Adrenal gland (tissue), 12 donors: Measurements from ENCODE around the gene GTF2F1. TPM values are rescaled to one million over a fixed set of nuclear protein-coding genes. Genes with fewer than 3 reads are reported as not detected.

Source experiments
- DNase-seq, 7 donors: peaks; one replicate each; pipeline ENCODE4 v3.0.0-alpha.2; 2019 to 2020
- H3K27ac ChIP-seq, 5 donors: fragments of 200-600 bp; sonication (generic) in 4 of 5; 1 replicate in 3 of 5; 2 replicates in 2 of 5; pipeline versions ENCODE4 v1.5.1 to v1.8.0; 2016 to 2020; ENCODE audit warnings: mild to moderate bottlenecking in 1 of 5
- H3K27me3 ChIP-seq: fragments of 200-600 bp; 2 replicates; pipeline ENCODE4 v1.8.0; 2021
- H3K36me3 ChIP-seq, 2 donors: fragments of 200-600 bp; replicated peaks in 1 of 2; 1 replicate in 1 of 2; 2 replicates in 1 of 2; pipeline versions ENCODE4 v1.5.1 to v1.8.0; 2018 to 2022
- H3K4me1 ChIP-seq, 2 donors: fragments of 200-600 bp; replicated peaks in 1 of 2; 1 replicate in 1 of 2; 2 replicates in 1 of 2; pipeline versions ENCODE4 v1.5.1 to v1.8.0; 2018 to 2021
- H3K4me3 ChIP-seq, 4 donors: fragments of 200-600 bp; sonication (generic) in 3 of 4; one replicate each; pipeline ENCODE4 v1.5.1; 2016 to 2018
- H3K9me3 ChIP-seq, 3 donors: fragments of 200-600 bp; sonication (generic) in 1 of 3; replicated peaks in 1 of 3; 1 replicate in 2 of 3; 2 replicates in 1 of 3; pipeline versions ENCODE4 v1.5.1 to v1.8.0; 2016 to 2021
- CTCF ChIP-seq, 6 experiments: fragments of 450-650 bp in 4 of 6; fragments of 200-600 bp in 2 of 6; sonication (generic) in 1 of 6; IDR thresholded peaks; 1 replicate in 5 of 6; 2 replicates in 1 of 6; pipeline versions ENCODE4 v1.5.1 to v1.8.0; 2016 to 2021; ENCODE audit warnings: antibody characterized with exemption in 6 of 6, mild to moderate bottlenecking in 2 of 6, moderate library complexity in 1 of 6
- POLR2A ChIP-seq, 2 donors: fragments of 450-650 bp; IDR thresholded peaks; one replicate each; pipeline ENCODE4 v1.6.1; 2017; ENCODE audit warnings: antibody characterized with exemption in 2 of 2, mild to moderate bottlenecking in 2 of 2, moderate library complexity in 1 of 2
- WGBS, 4 donors: extraction: QIAGEN DNeasy Blood & Tissue Kit in 2 of 4; methylation state at CpG; one replicate each; pipeline versions ENCODE4 v1.1.5 to v1.1.7; 2013 to 2017; 5-methylcytosine and 5-hydroxymethylcytosine counted together
- intact Hi-C, 2 donors: fragments of 100-400 bp; cut with DNase I; formaldehyde crosslinking; loops; one replicate each; pipeline versions ENCODE4 v1.14.1 to v1.15.0; 2022 to 2023
- polyA plus RNA-seq, 3 donors: library from polyadenylated mRNA; stranded (reverse); fragments of 200-250 nt in 2 of 3; fragments of 350-450 nt in 1 of 3; fragmentation: Illumina TruSeq in 1 of 3; extraction: RNeasy Lipid Tissue Mini Kit (QIAGEN cat#74804) in 1 of 3; gene quantifications; one replicate each; pipeline ENCODE4 v1.2.3, GENCODE V29; 2013 to 2014
- total RNA-seq, 9 donors: library from RNA; depleted of rRNA in 4 of 9; stranded (reverse); fragments of >200 nt in 4 of 9; fragments of 120-200 nt in 1 of 9; fragmentation: NEBNext Ultra II Directional in 1 of 9; extraction: Animal tissue kit (Norgen Biotek cat#: 25700) in 1 of 9; gene quantifications; one replicate each; pipeline versions ENCODE4 v1.1.0 to v1.2.4, GENCODE V29; 2013 to 2023
- donor health status: healthy with polysubstance abuse.
- donor health status: Bipolar disorder and iron deficiency.
- donor health status: DM: yes; HTN: yes; CAD: no.
- donor health status: DM: no; HTN: no; CAD: no.
- donor health status: DM: no; HTN: no; CAD: no.
- donor health status: DM: yes; HTN: yes; CAD: no.

Gene GTF2F1
- total and polyA plus RNA-seq, 12 donors, result 29.0 to 79.1 (median 53.8) TPM

DNA sequence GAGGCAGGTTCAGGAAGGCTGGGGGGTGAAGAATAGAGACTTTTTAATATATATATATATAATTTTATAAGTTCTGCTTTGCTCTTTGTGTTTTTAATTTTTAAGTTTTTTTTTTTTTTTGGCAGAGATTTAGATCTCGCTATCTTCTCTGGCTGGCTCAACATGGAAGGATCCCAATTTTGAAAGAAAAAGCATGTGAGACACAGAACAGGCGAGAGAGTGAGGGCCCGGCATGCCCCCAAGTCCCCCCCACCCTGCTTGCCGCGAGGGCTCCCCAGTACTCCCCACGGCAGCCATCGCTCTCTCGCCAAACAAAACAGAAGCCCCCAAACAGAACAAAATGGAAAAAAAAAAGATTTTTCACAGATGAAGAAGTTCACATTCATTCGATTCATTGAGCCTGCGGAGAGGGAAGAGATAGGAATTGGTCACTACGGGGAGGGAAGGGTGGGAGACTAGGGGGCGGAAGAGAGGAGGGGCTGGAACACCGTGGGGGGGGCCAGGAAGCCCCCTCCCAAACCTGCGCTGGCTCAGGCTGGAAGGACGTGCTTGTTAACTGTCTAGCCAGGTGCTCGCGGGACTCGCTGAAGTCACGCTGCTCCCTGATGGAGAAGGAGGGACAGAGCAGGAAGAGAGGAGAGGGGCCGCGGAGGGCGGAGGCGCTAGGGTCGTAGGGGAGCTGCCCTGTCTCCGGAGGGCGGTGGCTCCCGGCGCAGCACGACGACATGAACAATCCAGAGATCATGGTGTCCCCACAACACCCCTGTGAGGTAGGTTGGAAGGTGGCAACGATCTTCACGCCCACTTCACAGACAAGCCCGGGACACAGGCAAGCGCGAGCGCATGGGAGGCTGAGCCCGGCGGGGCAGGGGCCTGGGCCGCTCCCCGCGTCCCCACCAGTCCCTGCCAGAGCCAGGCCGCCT, 21.0 kb upstream of the GTF2F1 start:
- no peaks in the 10 kb centered on the region for H3K27me3 ChIP-seq
- WGBS, 4 donors, result 74 to 79% (median 77%) methylated on average over 42 of the region's 42 CpGs
- no peak overlapping the region for H3K4me3 ChIP-seq
- peak overlapping the region in 1 of 5 donors; percentile 30 for H3K27ac ChIP-seq
- intact Hi-C loops, result no loop called here
- H3K9me3 ChIP-seq, result no peaks in the 10 kb centered on the region
- no peak for TF ChIP-seq POLR2A (IDR thresholded peaks at IDR 0.05)
- no peak for TF ChIP-seq CTCF (IDR thresholded peaks at IDR 0.05)
- peaks cover 0 to 10% of the 10 kb centered on the region in 2 donors for H3K4me1 ChIP-seq
- peaks cover 0 to 50% of the 10 kb centered on the region in 2 donors for H3K36me3 ChIP-seq
- DNase-seq, result no peak

- intact Hi-C loops, result no loop called here
These were observed 20.3 kb upstream of the GTF2F1 start for GRCh38 chr19:6413291-6413690.

DNA sequence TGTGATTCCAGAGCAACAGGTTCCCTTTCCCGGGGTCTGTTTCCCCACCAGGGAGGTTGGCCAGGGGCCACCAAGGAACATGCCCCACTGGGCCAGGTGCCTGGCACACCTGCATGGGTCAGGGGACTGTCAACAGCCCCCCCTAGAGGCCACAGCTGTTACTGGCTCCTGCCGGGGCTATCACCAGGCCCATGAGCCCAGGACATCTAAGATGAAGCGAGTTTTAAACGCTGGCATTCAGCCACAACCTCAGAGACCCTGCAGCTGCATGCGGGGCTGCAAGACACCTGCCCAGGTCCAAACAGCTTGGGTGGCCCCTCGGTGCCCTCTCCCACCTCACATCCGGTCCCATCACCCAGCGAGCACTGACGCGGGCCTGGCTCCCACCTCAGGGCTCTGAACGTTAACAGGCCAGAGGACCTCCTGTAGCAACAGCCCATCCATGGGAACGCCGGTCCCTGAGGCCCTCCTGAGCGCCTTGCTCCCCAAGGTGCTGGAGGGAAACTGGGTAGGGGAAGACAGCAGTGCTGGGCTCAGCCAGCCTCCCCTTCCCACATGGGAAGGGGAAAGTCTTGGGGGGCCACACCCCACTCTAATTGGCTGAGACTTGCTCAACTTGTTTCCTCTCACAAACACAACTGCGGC, 19.6 kb upstream of the GTF2F1 start:
- no peaks in the 10 kb centered on the region for H3K9me3 ChIP-seq
- peaks cover 0 to 36% of the 10 kb centered on the region in 2 donors for H3K36me3 ChIP-seq
- peak in 2 of 7 donors; percentile 27 to 58 for DNase-seq
- no peaks in the 10 kb centered on the region for H3K27me3 ChIP-seq
- H3K27ac ChIP-seq, result peak overlapping the region in 2 of 5 donors; percentile 50 to 73
- H3K4me3 ChIP-seq, result no peak overlapping the region
- WGBS, 4 donors, result 41 to 67% (median 53%) methylated on average over 9 to 15 of the region's 15 CpGs
- no peaks in the 10 kb centered on the region for H3K4me1 ChIP-seq
- intact Hi-C loops, result no loop called here
- TF ChIP-seq CTCF (IDR thresholded peaks at IDR 0.05), result peak in 5 of 6 experiments; percentile 8 to 41 (median 27)
- TF ChIP-seq POLR2A (IDR thresholded peaks at IDR 0.05), result no peak

More at GRCh38 chr19:6413291-6413690, 20.3 kb upstream of the GTF2F1 start:
- H3K9me3 ChIP-seq, result no peaks in the 10 kb centered on the region
- WGBS, 4 donors, result 63 to 72% (median 67%) methylated on average over 10 of the region's 10 CpGs
- no peaks in the 10 kb centered on the region for H3K27me3 ChIP-seq
- H3K4me3 ChIP-seq, result no peak overlapping the region
- peaks cover 0 to 5% of the 10 kb centered on the region in 2 donors for H3K4me1 ChIP-seq
- peak overlapping the region in 2 of 5 donors; percentile 5 to 24 for H3K27ac ChIP-seq
- no peak for DNase-seq
- peaks cover 0 to 44% of the 10 kb centered on the region in 2 donors for H3K36me3 ChIP-seq
- TF ChIP-seq CTCF (IDR thresholded peaks at IDR 0.05), result no peak
- TF ChIP-seq POLR2A (IDR thresholded peaks at IDR 0.05), result no peak

DNA sequence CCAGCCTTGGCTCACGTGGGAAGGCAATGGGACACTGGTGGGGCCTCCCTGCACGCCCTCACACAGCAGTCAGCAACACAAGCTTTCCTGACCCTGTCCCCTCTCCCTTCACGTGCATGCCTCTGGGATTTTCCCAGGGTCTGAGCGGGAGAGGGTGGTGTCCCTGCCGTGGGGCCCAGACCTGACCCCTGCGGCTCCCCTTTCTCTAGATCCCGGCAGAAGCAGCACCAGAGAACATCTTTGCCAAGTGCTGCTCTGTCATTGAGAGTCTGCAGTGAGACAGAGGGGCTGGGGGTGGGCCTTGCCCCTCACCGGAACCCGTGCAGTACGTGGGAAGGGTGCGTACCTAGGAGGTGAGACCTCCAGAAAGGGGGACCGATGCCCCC, 19.1 kb upstream of the GTF2F1 start:
- H3K4me3 ChIP-seq, result no peak overlapping the region
- 55 to 72% (median 62%) methylated on average over 4 to 12 of the region's 12 CpGs for WGBS, 4 donors
- intact Hi-C loops, result no loop called here
- DNase-seq, result no peak
- no peaks in the 10 kb centered on the region for H3K9me3 ChIP-seq
- H3K27me3 ChIP-seq, result no peaks in the 10 kb centered on the region
- H3K27ac ChIP-seq, result peak overlapping the region in 2 of 5 donors; percentile 50 to 73
- peaks cover 0 to 31% of the 10 kb centered on the region in 2 donors for H3K36me3 ChIP-seq
- no peak for TF ChIP-seq CTCF (IDR thresholded peaks at IDR 0.05)
- no peak for TF ChIP-seq POLR2A (IDR thresholded peaks at IDR 0.05)
- H3K4me1 ChIP-seq, result no peaks in the 10 kb centered on the region
